IPS-18c (cell line): Measurements from ENCODE around the gene TVP23A.
A peak's percentile ranks its signal among the peaks of the same experiment; 100 is the strongest.

Source experiments
- H3K4me3 ChIP-seq: 2 replicates; pipeline ENCODE4 v1.7.0; 2013; ENCODE audit warnings: low read depth, mild to moderate bottlenecking, low read length, moderate library complexity; ENCODE audit not compliant: insufficient read depth
- H3K9me3 ChIP-seq: one replicate; pipeline ENCODE4 v1.6.1; 2013; ENCODE audit warnings: mild to moderate bottlenecking, low read length, moderate library complexity; ENCODE audit not compliant: control insufficient read depth, insufficient read depth

TVP23A gene

GRCh38 chr16:10817963-10818941, at the start of gene TVP23A:
TSS of gene TVP23A (minus strand) at chr16:10818794. CDS start at chr16:10818493, 301 bp downstream.
- Histone ChIP-seq H3K4me3 (peak within 1 kb of the TSS; percentile 64), H3K9me3 (no peaks in the 10 kb centered on the region)

- H3K4me3 ChIP-seq: no peak overlapping the region
- no peaks in the 10 kb centered on the region for H3K9me3 ChIP-seq
These were observed 49.6 kb upstream of the TVP23A start for GRCh38 chr16:10868104-10868595.

- Histone ChIP-seq H3K4me3 (no peak overlapping the region), H3K9me3 (no peaks in the 10 kb centered on the region)
These were observed 48.6 kb upstream of the TVP23A start for GRCh38 chr16:10867199-10867598.

- H3K9me3 ChIP-seq: no peaks in the 10 kb centered on the region
- no peak overlapping the region for H3K4me3 ChIP-seq
These were observed 47.7 kb upstream of the TVP23A start for GRCh38 chr16:10865991-10866966.

- H3K9me3 ChIP-seq: no peaks in the 10 kb centered on the region
- H3K4me3 ChIP-seq: no peak overlapping the region
These were observed 43.8 kb upstream of the TVP23A start for GRCh38 chr16:10862438-10862837.

- H3K9me3 ChIP-seq: no peaks in the 10 kb centered on the region
- no peak overlapping the region for H3K4me3 ChIP-seq
These were observed 41.1 kb upstream of the TVP23A start for GRCh38 chr16:10859658-10860057.

- no peaks in the 10 kb centered on the region for H3K9me3 ChIP-seq
- H3K4me3 ChIP-seq: no peak overlapping the region
These were observed 40.4 kb upstream of the TVP23A start for GRCh38 chr16:10859020-10859419.

- Histone ChIP-seq H3K4me3 (no peak overlapping the region), H3K9me3 (no peaks in the 10 kb centered on the region)
These were observed 39.6 kb upstream of the TVP23A start for GRCh38 chr16:10858203-10858602.

- no peaks in the 10 kb centered on the region for H3K9me3 ChIP-seq
- H3K4me3 ChIP-seq: no peak overlapping the region
These were observed 37.4 kb upstream of the TVP23A start for GRCh38 chr16:10856042-10856441.

GRCh38 chr16:10852948-10853347, 34.4 kb upstream of the TVP23A start:
- no peak overlapping the region for H3K4me3 ChIP-seq
- H3K9me3 ChIP-seq: no peaks in the 10 kb centered on the region

GRCh38 chr16:10852286-10852685, 33.7 kb upstream of the TVP23A start:
- no peak overlapping the region for H3K4me3 ChIP-seq
- no peaks in the 10 kb centered on the region for H3K9me3 ChIP-seq

GRCh38 chr16:10851512-10851911, 32.9 kb upstream of the TVP23A start:
- Histone ChIP-seq H3K9me3 (no peaks in the 10 kb centered on the region), H3K4me3 (no peak overlapping the region)

- Histone ChIP-seq H3K4me3 (no peak overlapping the region), H3K9me3 (no peaks in the 10 kb centered on the region)
These were observed 31.9 kb upstream of the TVP23A start for GRCh38 chr16:10850478-10850850.

GRCh38 chr16:10849736-10850477, 31.3 kb upstream of the TVP23A start:
- no peaks in the 10 kb centered on the region for H3K9me3 ChIP-seq
- no peak overlapping the region for H3K4me3 ChIP-seq

GRCh38 chr16:10847176-10847575, 28.6 kb upstream of the TVP23A start:
- no peaks in the 10 kb centered on the region for H3K9me3 ChIP-seq
- H3K4me3 ChIP-seq: no peak overlapping the region

GRCh38 chr16:10846213-10846998, 27.8 kb upstream of the TVP23A start:
- Histone ChIP-seq H3K4me3 (no peak overlapping the region), H3K9me3 (no peaks in the 10 kb centered on the region)
